H1 (cell line): ENCODE data around the gene BSND. TPM values are rescaled to one million over a fixed set of nuclear protein-coding genes. Genes with fewer than 3 reads are reported as not detected.

Experiments used
- CTCF ChIA-PET: fragments of 300-600 bp; sonication (Branson Sonifier 250); formaldehyde crosslinking; loops from one replicate; lab custom pipeline; 2021; ENCODE audit not compliant: partially characterized antibody; lab: Charles Lee
- POLR2A ChIA-PET: fragments of 300-600 bp; sonication (Branson Sonifier 250); formaldehyde crosslinking; loops from one replicate; lab custom pipeline; 2021; ENCODE audit warnings: inconsistent platforms; ENCODE audit not compliant: partially characterized antibody; lab: Charles Lee
- DNase-seq, 2 experiments: peaks; one replicate each; pipeline versions ENCODE4 v3.0.0 to v3.0.0-alpha.2; 2010 to 2022; ENCODE audit warnings: low spot score in 2 of 2, low read depth in 1 of 2, mixed read lengths in 1 of 2
- FAIRE-seq: peaks from 2 replicates; lab custom pipeline; 2011; peaks lifted over from hg19 to GRCh38; lab: Jason Lieb, UNC
- H2AFZ ChIP-seq: 2 replicates; pipeline ENCODE4 v1.8.1; 2012; ENCODE audit warnings: low read length, inconsistent platforms
- H2AK5ac ChIP-seq: 2 replicates; pipeline ENCODE4 v1.6.1; 2013; ENCODE audit warnings: low read depth, low read length
- H2BK120ac ChIP-seq: replicated peaks from 2 replicates; pipeline ENCODE3; 2013; ENCODE audit warnings: low read depth, low read length, inconsistent platforms
- H2BK12ac ChIP-seq: 2 replicates; pipeline ENCODE4 v1.6.1; 2013; ENCODE audit warnings: low read depth, low read length
- H2BK15ac ChIP-seq: 2 replicates; pipeline ENCODE4 v1.6.1; 2013; ENCODE audit warnings: low read length
- H2BK20ac ChIP-seq: 2 replicates; pipeline ENCODE4 v1.6.1; 2013; ENCODE audit warnings: low read length
- H2BK5ac ChIP-seq: 2 replicates; pipeline ENCODE4 v1.6.1; 2013; ENCODE audit warnings: low read depth, low read length
- H3K14ac ChIP-seq: 2 replicates; pipeline ENCODE4 v1.6.1; 2013; ENCODE audit warnings: inconsistent platforms; ENCODE audit not compliant: insufficient read length
- H3K18ac ChIP-seq: 2 replicates; pipeline ENCODE4 v1.6.1; 2013; ENCODE audit warnings: low read length; ENCODE audit errors: extremely low read depth
- H3K23ac ChIP-seq: 2 replicates; pipeline ENCODE4 v1.6.1; 2013; ENCODE audit warnings: inconsistent platforms; ENCODE audit not compliant: insufficient read length
- H3K23me2 ChIP-seq: 2 replicates; pipeline ENCODE4 v1.6.1; 2013; ENCODE audit warnings: low read depth, low read length
- H3K27ac ChIP-seq: 2 replicates; pipeline ENCODE4 v1.6.1; 2011; ENCODE audit warnings: low read depth, low read length, inconsistent platforms
- H3K27me3 ChIP-seq, 4 experiments: replicated peaks in 1 of 4; 1 replicate in 1 of 4; 2 replicates in 3 of 4; pipeline versions ENCODE4 v1.6.1 to v1.8.1; 2011 to 2013; ENCODE audit warnings: low read length in 3 of 4, mild to moderate bottlenecking in 3 of 4, inconsistent platforms in 2 of 4, mixed read lengths in 2 of 4, moderate library complexity in 1 of 4; ENCODE audit not compliant: control insufficient read depth in 3 of 4, insufficient read depth in 3 of 4; ENCODE audit errors: extremely low read depth in 1 of 4
- H3K36me3 ChIP-seq, 4 experiments: 2 replicates each; pipeline versions ENCODE4 v1.6.1 to v1.8.1; 2011 to 2013; ENCODE audit warnings: mild to moderate bottlenecking in 4 of 4, low read length in 3 of 4, moderate library complexity in 2 of 4, control low read depth in 1 of 4, inconsistent platforms in 1 of 4; ENCODE audit not compliant: insufficient read depth in 4 of 4, control insufficient read depth in 2 of 4
- H3K4ac ChIP-seq: replicated peaks from 2 replicates; pipeline ENCODE3; 2013; ENCODE audit warnings: low read length, low read depth, mixed read lengths, inconsistent platforms; ENCODE audit not compliant: insufficient read length
- H3K4me1 ChIP-seq, 4 experiments: replicated peaks in 1 of 4; 1 replicate in 1 of 4; 2 replicates in 3 of 4; pipeline versions ENCODE4 v1.6.1 to v1.8.1; 2011 to 2013; ENCODE audit warnings: low read length in 3 of 4, inconsistent platforms in 2 of 4, mixed read lengths in 1 of 4; ENCODE audit not compliant: insufficient read depth in 4 of 4, control insufficient read depth in 3 of 4
- H3K4me2 ChIP-seq, 2 experiments: 2 replicates each; pipeline versions ENCODE4 v1.6.1 to v1.8.1; 2011 to 2013; ENCODE audit warnings: low read depth in 2 of 2, low read length in 2 of 2, control low read depth in 1 of 2, inconsistent platforms in 1 of 2, mild to moderate bottlenecking in 1 of 2; ENCODE audit not compliant: insufficient read depth in 1 of 2
- H3K4me3 ChIP-seq, 4 experiments: fragments of 200-600, 300-600 bp in 1 of 4; sonication (generic), shearing (Covaris generic), sonication (Bioruptor Twin) in 1 of 4; 2 replicates each; pipeline versions ENCODE4 v1.5.1 to v1.8.1; 2011 to 2016; ENCODE audit warnings: low read length in 4 of 4, low read depth in 3 of 4, control low read depth in 2 of 4, inconsistent platforms in 2 of 4, mild to moderate bottlenecking in 2 of 4, mixed read lengths in 1 of 4, moderate library complexity in 1 of 4; ENCODE audit not compliant: insufficient read depth in 2 of 4; ENCODE audit errors: extremely low read depth in 1 of 4
- H3K56ac ChIP-seq: replicated peaks from 2 replicates; pipeline ENCODE3; 2013; ENCODE audit warnings: low read depth, mild to moderate bottlenecking, mixed read lengths, low read length, inconsistent platforms; ENCODE audit not compliant: insufficient read length
- H3K79me1 ChIP-seq: 2 replicates; pipeline ENCODE4 v1.6.1; 2013; ENCODE audit warnings: low read depth, low read length, control low read depth
- H3K79me2 ChIP-seq, 2 experiments: 2 replicates each; pipeline versions ENCODE4 v1.6.1 to v1.8.1; 2012 to 2013; ENCODE audit warnings: low read length in 2 of 2, mild to moderate bottlenecking in 2 of 2, inconsistent platforms in 1 of 2; ENCODE audit not compliant: insufficient read depth in 2 of 2, control insufficient read depth in 1 of 2
- H3K9ac ChIP-seq, 4 experiments: replicated peaks in 1 of 4; 1 replicate in 1 of 4; 2 replicates in 3 of 4; pipeline versions ENCODE4 v1.6.1 to v1.8.1; 2011 to 2013; ENCODE audit warnings: low read depth in 3 of 4, low read length in 3 of 4, control low read depth in 2 of 4, mild to moderate bottlenecking in 2 of 4, moderate library complexity in 2 of 4, inconsistent platforms in 1 of 4; ENCODE audit errors: extremely low read depth in 1 of 4
- H3K9me3 ChIP-seq, 2 experiments: 2 replicates each; pipeline versions ENCODE4 v1.6.1 to v1.8.1; 2012 to 2013; ENCODE audit warnings: mild to moderate bottlenecking in 2 of 2, moderate library complexity in 2 of 2, control low read depth in 1 of 2, inconsistent platforms in 1 of 2, low read depth in 1 of 2, low read length in 1 of 2, mixed read lengths in 1 of 2; ENCODE audit not compliant: insufficient read depth in 2 of 2
- H4K20me1 ChIP-seq, 2 experiments: replicated peaks in 1 of 2; 2 replicates each; pipeline versions ENCODE3 to v1.8.1; 2011 to 2013; ENCODE audit warnings: inconsistent platforms in 2 of 2, low read length in 2 of 2, mild to moderate bottlenecking in 1 of 2; ENCODE audit not compliant: insufficient read depth in 2 of 2, control insufficient read depth in 1 of 2
- H4K5ac ChIP-seq: 2 replicates; pipeline ENCODE4 v1.6.1; 2013; ENCODE audit warnings: low read length, low read depth, mixed read lengths, inconsistent platforms; ENCODE audit not compliant: insufficient read length
- H4K8ac ChIP-seq: 2 replicates; pipeline ENCODE4 v1.8.0; 2013; ENCODE audit warnings: mild to moderate bottlenecking, moderate library complexity, low read length, inconsistent platforms; ENCODE audit not compliant: insufficient read depth; ENCODE audit errors: extremely low read depth
- H4K91ac ChIP-seq: replicated peaks from 2 replicates; pipeline ENCODE3; 2013; ENCODE audit warnings: low read length, mixed read lengths, inconsistent platforms; ENCODE audit not compliant: insufficient read length
- CHD1 ChIP-seq: IDR thresholded peaks from 2 replicates; pipeline ENCODE4 v1.6.1; 2012; ENCODE audit warnings: low read depth, low read length, improper control_type of control experiment
- CHD2 ChIP-seq: IDR thresholded peaks from 2 replicates; pipeline ENCODE4 v1.6.1; 2012; ENCODE audit warnings: low read length, improper control_type of control experiment
- EZH2 ChIP-seq: fragments of 200-600 bp; sonication (generic); IDR thresholded peaks from 2 replicates; pipeline ENCODE4 v1.7.1; 2012; ENCODE audit warnings: low read depth, mild to moderate bottlenecking, moderate library complexity, low read length, inconsistent platforms; ENCODE audit not compliant: severe bottlenecking
- FOSL1 ChIP-seq: IDR thresholded peaks from 2 replicates; pipeline ENCODE4 v1.6.1; 2011; ENCODE audit warnings: mild to moderate bottlenecking, low read depth, low read length, moderate library complexity; ENCODE audit not compliant: insufficient read depth
- GABPA ChIP-seq: IDR thresholded peaks from 2 replicates; pipeline ENCODE4 v1.6.1; 2011; ENCODE audit warnings: mild to moderate bottlenecking, low read length, moderate library complexity, borderline replicate concordance; ENCODE audit not compliant: insufficient read depth
- HDAC2 ChIP-seq, 2 experiments: fragments of 300-600 bp in 1 of 2; sonication (generic) in 1 of 2; IDR thresholded peaks; 2 replicates each; pipeline ENCODE4 v1.6.1; 2011 to 2012; ENCODE audit warnings: low read depth in 2 of 2, low read length in 2 of 2, mild to moderate bottlenecking in 2 of 2, moderate library complexity in 2 of 2, borderline replicate concordance in 1 of 2, inconsistent platforms in 1 of 2
- HDAC6 ChIP-seq: IDR thresholded peaks from one replicate; pipeline ENCODE4 v1.7.1; 2012; ENCODE audit warnings: low read depth, mild to moderate bottlenecking, inconsistent platforms, low read length, moderate library complexity
- PHF8 ChIP-seq: fragments of 200-600 bp; sonication (generic); conservative IDR thresholded peaks from 2 replicates; pipeline ENCODE4 v1.7.1; 2012; ENCODE audit warnings: low read depth, mild to moderate bottlenecking, inconsistent platforms, low read length, moderate library complexity
- POLR2AphosphoS5 ChIP-seq: IDR thresholded peaks from 2 replicates; pipeline ENCODE4 v1.6.1; 2011; ENCODE audit warnings: low read depth, low read length
- SIRT6 ChIP-seq: IDR thresholded peaks from one replicate; pipeline ENCODE4 v1.7.1; 2012; ENCODE audit warnings: low read length, inconsistent platforms
- TAF7 ChIP-seq: optimal IDR thresholded peaks from 2 replicates; pipeline ENCODE3; 2011; ENCODE audit warnings: low read depth, mild to moderate bottlenecking, inconsistent platforms, low read length, moderate library complexity, borderline replicate concordance
- TBP ChIP-seq: IDR thresholded peaks from 2 replicates; pipeline ENCODE4 v1.6.1; 2011; ENCODE audit warnings: low read depth, low read length, improper control_type of control experiment
- WGBS, 2 experiments: shearing (Covaris generic) in 1 of 2; methylation state at CpG; one replicate each; pipeline versions ENCODE4 v1.1.6 to v1.1.7; 2013 to 2015; ENCODE audit warnings: low lambda C conversion rate in 2 of 2, mixed read lengths in 2 of 2, inconsistent platforms in 1 of 2, low coverage in 1 of 2, missing lambda C conversion rate in 1 of 2; ENCODE audit not compliant: insufficient replicate concordance in 2 of 2, insufficient coverage in 1 of 2, insufficient read length in 1 of 2; ENCODE audit errors: extremely low coverage in 1 of 2, missing lambda C conversion rate in 1 of 2; 5-methylcytosine and 5-hydroxymethylcytosine counted together
- polyA plus RNA-seq, 7 experiments: library from polyadenylated mRNA; depleted of rRNA in 3 of 7; stranded (reverse) in 5 of 7; unstranded in 2 of 7; fragments of >200 nt in 5 of 7; fragments of 200-250 nt in 2 of 7; gene quantifications; 1 replicate in 5 of 7; 2 replicates in 1 of 7; 4 replicates in 1 of 7; pipeline versions ENCODE4 v1.2.1 to v1.2.3, GENCODE V29; 2011 to 2013; ENCODE audit warnings: missing spikeins in 2 of 7, mixed read lengths in 2 of 7
- total RNA-seq: library from RNA; stranded (reverse); fragmentation: NEBNext Ultra II Directional; extraction: Animal tissue kit (Norgen Biotek cat#: 25700); gene quantifications from 2 replicates; pipeline ENCODE4 v1.2.1, GENCODE V29; 2021

BSND gene
- total and polyA plus RNA-seq, 2 of the 8 experiments (the other 6 are each of a cell fraction or from before 2014, with no cell fraction given), result 0.43 to 0.68 TPM

DNA sequence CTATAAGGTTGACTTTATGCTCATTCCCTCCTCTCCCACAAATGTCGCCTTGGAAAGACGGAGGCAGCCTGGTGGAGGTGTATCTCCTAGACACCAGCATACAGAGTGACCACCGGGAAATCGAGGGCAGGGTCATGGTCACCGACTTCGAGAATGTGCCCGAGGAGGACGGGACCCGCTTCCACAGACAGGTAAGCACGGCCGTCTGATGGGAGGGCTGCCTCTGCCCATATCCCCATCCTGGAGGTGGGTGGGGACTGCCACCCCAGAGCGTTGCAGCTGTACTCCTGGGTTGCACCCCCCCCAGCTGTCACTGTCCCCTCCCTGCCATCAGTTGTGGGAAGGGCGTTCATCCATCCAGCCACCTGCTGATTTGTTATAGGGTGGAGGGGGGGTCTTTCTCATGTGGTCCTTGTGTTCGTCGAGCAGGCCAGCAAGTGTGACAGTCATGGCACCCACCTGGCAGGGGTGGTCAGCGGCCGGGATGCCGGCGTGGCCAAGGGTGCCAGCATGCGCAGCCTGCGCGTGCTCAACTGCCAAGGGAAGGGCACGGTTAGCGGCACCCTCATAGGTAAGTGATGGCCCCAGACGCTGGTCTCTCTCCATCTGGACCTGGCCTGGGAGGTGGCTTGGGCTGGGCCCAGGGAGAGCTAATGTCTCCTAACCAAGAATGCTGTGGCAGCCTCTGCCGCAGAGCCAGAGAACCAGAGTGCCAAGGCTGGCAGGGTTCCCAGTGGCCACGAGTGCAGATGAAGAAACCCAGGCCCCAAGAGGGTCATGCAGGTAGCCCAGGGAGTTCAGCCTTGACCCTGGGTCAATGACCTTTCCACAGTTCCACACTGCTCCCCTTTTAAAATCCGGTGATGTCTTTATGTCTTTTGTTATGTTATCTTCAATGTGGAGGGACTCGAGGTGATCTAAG is 53.7 kb downstream of the BSND start:
- Histone ChIP-seq H3K27ac (no peak overlapping the region), H3K79me1 (no peaks in the 10 kb centered on the region), H3K18ac (no peak overlapping the region), H4K91ac (no peak overlapping the region), H2BK20ac (no peak overlapping the region), H3K23me2 (no peaks in the 10 kb centered on the region), H2BK120ac (no peak overlapping the region), H4K20me1 (peaks cover 0 to 15% of the 10 kb centered on the region in 2 experiments), H4K5ac (no peak overlapping the region), H3K4me2 (no peak overlapping the region), H3K4ac (no peak overlapping the region), H3K4me3 (no peak overlapping the region), H2BK15ac (no peak overlapping the region), H3K56ac (no peak overlapping the region), H3K4me1 (no peaks in the 10 kb centered on the region), H2AK5ac (no peak overlapping the region), H3K79me2 (no peaks in the 10 kb centered on the region), H3K14ac (no peak overlapping the region), H3K9ac (no peak overlapping the region), H4K8ac (0 out of 2 replicates have a peak overlapping the region, but pooled peaks have one; percentile 1), H3K23ac (no peak overlapping the region), H2BK12ac (no peak overlapping the region), H2BK5ac (no peak overlapping the region), H2AFZ (no peak overlapping the region), H3K9me3 (no peaks in the 10 kb centered on the region), H3K27me3 (no peaks in the 10 kb centered on the region), H3K36me3 (peaks cover 0 to 10% (median 2%) of the 10 kb centered on the region in 4 experiments; a peak in 4 of 8 replicates)
- WGBS, 2 experiments, result 85% methylated on average over 26 of the region's 29 CpGs; no CpG with 5 or more reads in 1 of the 2 experiments
- no peak for DNase-seq
- POLR2A ChIA-PET, result no interaction called here
- CTCF ChIA-PET, result interaction anchor here (2.2 kb wide), 1 partner anchor 11 kb away, joined by 11 read pairs; no protein-coding TSS in a partner anchor
- no peak for FAIRE-seq
- no peak for TF ChIP-seq EZH2
- no peak for TF ChIP-seq PHF8
- TF ChIP-seq HDAC6, result no peak
- no peak for TF ChIP-seq GABPA
- no peak for TF ChIP-seq CHD1
- no peak for TF ChIP-seq TAF7
- TF ChIP-seq SIRT6, result no peak
- TF ChIP-seq HDAC2 (IDR thresholded peaks at IDR 0.05; ENCODE audit: borderline replicate concordance in 1 of 2, low read depth in 2 of 2, low read length in 2 of 2), result no peak
- no peak for TF ChIP-seq CHD2
- TF ChIP-seq TBP, result no peak
- TF ChIP-seq FOSL1, result no peak
- TF ChIP-seq POLR2AphosphoS5, result no peak
